Stimulated activated CD4-positive, alpha-beta T cell treated with anti-CD3 and anti-CD28 coated beads, Interleukin-15, amount 100 ng/mL, for 24 hours (primary cell): ENCODE results near the gene RAD51B.

Experiments used
- DNase-seq: peaks from one replicate; pipeline ENCODE4 v3.0.0-alpha.2; 2020

The RAD51B gene

GRCh38 chr14:68727315-68728047, 907.9 kb downstream of the RAD51B start:
- DNase-seq, result no peak

DNA sequence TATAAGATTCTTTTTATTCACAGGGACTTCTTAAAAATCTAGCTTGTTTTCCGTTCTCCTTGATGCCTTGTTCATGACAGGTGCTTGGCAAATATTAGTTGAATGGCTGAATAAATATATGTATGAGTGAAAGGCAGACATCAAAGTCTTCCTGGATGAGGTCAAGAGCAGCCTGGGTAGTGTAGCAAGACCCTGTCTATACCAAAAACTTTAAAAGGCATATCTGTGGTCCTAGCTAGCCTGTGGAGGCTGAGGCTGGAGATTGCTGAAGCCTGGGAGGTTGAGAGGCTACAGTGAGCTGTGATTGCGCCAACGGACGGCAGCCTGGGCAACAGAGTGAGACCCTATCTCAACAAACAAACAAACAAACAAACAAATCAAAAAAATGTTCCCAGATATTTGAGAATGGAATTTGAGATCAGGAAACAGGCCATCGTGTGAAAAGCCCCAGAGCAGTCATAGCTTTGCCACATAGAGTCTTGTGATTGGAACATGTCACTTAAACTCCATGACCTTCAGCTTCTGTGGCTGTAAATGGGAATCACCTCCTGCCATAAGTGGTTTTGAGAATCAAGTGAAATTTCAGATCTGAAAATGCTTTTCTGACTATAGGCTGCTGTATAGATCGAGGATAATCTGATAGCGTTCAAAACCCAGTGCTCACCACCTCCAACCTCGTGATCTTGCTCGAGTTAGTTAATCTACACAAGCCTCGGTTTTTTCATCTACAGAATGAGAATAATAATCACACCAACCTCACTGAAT, 908.9 kb downstream of the RAD51B start:
- no peak for DNase-seq

DNA sequence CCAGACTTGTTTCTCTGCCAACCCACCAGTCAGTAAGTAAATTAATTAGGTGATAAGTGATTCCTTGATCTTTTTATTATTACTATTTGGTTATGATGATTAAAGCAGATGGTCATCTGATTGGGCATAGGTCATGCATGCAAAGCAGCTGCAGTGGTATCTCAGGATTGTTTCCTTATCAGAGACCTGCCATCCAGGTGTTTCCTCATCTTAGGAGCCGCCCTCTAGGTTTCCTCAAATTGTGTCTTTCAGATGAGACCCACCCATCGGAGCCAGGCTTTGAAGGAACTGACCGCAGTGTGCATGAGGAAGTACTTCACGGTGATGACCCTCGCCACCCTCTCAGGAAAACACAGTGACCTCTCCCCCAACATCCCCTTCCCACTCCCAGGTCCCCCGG, 910.0 kb downstream of the RAD51B start:
- DNase-seq, result no peak

DNA sequence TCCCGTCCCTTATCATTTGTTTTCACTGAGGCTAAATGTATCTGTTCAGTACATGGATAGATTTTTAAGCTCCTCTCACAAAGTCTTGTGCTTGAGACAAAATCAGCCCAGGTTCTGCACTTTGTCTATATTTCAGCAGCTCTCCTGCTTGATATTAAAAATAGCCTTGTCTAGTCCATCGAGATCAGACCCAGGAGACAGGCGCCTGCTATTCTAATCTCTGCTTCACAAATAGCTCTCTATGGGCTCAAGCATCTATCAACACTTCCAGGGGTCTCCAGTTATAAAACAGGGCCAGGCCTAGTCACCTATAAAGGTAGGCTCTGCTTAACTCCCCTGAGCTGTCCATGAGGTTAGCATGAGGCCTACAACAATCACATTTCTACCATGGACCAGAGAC, 910.8 kb downstream of the RAD51B start:
- DNase-seq, result no peak

DNA sequence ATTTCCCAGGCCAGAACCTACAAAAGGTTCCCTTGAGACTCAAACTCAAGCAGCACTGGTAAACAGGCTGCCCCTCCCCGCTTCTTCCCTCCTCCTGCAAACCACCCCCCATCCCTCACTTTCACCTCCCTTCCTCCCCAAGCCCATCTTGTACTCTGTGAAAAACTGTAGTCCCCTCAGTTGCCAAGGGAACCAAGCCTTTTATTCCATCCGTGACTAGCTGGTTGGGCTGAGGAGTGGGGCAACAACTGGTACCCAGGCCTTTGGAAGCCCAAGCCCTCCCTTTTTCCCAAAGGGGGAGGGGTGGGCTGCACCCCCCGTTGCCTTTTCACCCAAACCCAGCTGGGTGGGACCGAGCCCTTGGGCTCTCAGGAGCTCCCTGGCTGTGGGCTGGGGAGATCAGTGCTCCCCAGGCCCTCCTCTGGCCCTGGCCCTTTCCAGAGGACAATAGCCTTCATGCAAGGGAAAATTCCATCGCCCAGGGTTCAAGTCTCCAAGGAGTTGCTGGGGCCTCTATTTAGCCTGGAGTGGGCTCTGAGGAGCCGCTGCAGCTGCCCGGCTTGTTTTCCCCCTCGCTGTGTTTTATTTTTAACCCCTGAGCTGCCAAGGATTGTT, 911.3 kb downstream of the RAD51B start:
- no peak for DNase-seq

- peak; percentile 55 for DNase-seq
These were observed 913.7 kb downstream of the RAD51B start for GRCh38 chr14:68733086-68733914.

GRCh38 chr14:68734231-68734732, 914.7 kb downstream of the RAD51B start:
- DNase-seq, result peak; percentile 68

GRCh38 chr14:68735856-68736255, 916.3 kb downstream of the RAD51B start:
- no peak for DNase-seq

- DNase-seq, result no peak
These were observed 916.9 kb downstream of the RAD51B start for GRCh38 chr14:68736471-68736871.

- no peak for DNase-seq
These were observed 917.5 kb downstream of the RAD51B start for GRCh38 chr14:68737086-68737485.

GRCh38 chr14:68738559-68738958, 919.0 kb downstream of the RAD51B start:
- no peak for DNase-seq

DNA sequence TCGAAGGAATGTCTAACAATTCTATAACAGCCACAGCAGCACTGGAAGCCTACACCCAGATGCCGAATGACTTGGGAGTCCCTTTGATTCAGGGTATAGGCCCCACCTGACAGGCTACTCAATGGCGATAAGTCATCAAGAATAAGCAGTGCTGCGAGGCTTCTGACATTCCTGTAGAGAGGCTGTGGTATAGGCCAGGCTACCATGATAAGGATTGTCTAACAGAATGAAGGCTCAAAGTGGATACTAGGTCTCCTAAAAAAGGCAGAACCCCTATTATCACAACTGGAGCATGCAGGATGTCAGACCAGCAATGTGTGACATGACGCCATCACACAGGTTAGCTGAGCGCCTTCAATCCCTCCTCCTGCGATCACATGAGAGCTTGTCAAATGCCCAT, 920.1 kb downstream of the RAD51B start:
- DNase-seq, result no peak

DNA sequence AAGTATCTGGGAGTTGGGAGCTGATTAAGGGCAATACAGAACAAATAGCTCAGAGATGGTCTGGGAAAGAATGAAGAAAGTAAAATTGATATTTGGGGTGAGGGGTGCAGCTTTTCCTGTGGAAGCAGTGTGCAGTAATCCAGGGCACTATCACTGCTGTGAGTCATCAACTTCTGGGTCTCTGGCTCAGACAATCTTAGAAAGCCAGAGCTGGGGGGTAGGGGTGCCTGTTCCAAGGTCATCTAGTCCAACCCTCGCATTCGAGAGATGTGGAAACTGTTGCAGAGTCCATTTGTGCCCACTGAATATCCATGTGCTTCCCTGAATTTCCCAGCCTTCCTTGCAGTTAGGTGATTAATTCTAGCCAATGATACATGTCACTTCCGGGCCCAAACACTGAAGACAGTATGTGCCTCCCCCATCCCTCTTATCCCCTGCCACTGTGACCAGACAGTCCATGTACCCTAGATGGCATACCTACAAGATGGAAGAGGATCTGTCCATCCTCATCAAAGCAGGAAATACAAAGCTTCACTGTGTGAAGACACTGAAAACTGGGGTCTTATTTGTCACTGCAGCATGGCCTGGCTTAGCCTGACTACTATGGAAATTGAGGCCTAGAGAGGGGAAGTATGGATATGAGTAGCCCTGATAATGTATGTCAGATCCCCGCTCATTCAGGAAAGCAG, 921.4 kb downstream of the RAD51B start:
- DNase-seq, result no peak

DNA sequence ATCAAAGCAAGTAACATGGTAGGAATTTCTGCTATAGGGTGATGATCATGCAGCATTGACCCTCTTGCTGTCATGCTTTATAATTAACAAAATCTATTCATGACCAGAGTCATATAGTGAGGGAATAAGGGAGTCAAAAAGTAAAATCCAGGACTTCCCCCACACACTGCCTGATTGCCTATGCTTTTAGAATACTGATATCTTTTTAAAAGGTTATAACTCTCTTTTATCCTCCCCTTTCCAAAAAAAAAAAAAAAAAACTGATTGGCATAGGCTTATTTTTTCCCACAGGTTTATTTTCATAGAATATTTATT, 921.9 kb downstream of the RAD51B start:
- no peak for DNase-seq

- DNase-seq, result no peak
These were observed 922.4 kb downstream of the RAD51B start for GRCh38 chr14:68741839-68742470.

- DNase-seq, result no peak
These were observed 925.0 kb downstream of the RAD51B start for GRCh38 chr14:68744613-68745012.

- DNase-seq, result no peak
These were observed 927.8 kb downstream of the RAD51B start for GRCh38 chr14:68747393-68747792.

GRCh38 chr14:68748260-68748659, 928.7 kb downstream of the RAD51B start:
- no peak for DNase-seq

DNA sequence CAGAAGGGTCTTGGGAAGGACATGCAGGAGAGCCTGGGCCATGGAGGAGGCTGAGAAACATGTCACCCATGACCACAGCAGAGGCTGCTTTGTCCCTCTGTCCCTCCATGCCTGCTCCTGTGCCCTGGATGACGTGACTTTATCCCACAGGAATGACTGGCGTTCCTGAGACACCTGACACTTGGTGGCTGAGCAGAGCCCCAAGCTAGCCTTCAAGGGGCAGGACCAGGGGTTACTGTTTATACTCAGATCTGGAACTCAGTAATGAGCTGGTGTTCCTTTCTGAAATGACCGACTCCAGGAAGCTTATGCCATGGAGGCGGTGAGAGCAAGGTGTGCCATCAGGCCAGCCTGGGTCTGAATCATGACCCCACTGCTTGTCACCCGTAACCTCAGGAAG, 929.1 kb downstream of the RAD51B start:
- no peak for DNase-seq

GRCh38 chr14:68749487-68750475, 930.2 kb downstream of the RAD51B start:
- no peak for DNase-seq
